NCI-H2227 (cell line): ENCODE measurements around the gene ITCH.
A peak's percentile ranks its signal among the peaks of the same experiment; 100 is the strongest.

ENCODE experiments used
- DNase-seq: peaks from one replicate; lab custom pipeline; 2025; ENCODE audit not compliant: unreplicated experiment; lab: John Stamatoyannopoulos, UW

Gene ITCH

GRCh38 chr20:34527016-34527415, 163.9 kb downstream of the ITCH start:
- DNase-seq: no peak

DNA sequence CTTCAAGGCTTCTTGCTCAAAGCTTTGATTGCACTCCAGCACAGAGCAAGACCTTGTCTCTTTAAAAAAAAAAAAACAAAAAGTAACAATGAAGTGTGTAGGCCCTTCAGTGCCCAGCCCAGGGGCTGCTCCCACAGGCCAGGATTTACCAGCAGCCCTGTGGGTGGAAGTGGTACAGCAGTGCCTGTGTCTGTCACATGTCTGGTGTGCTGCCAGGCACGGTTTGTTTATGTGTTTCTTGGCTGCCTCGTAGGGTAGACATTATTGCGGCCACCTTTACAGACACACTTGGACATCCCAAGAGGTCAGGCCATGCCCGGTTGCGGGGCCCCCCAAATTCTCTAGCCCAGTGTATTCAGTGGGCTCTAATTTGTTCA, 165.8 kb downstream of the ITCH start:
- no peak for DNase-seq

- no peak for DNase-seq
Observed at GRCh38 chr20:34529742-34530141, 166.7 kb downstream of the ITCH start.

- no peak for DNase-seq
Observed at GRCh38 chr20:34530342-34530741, 167.3 kb downstream of the ITCH start.

DNA sequence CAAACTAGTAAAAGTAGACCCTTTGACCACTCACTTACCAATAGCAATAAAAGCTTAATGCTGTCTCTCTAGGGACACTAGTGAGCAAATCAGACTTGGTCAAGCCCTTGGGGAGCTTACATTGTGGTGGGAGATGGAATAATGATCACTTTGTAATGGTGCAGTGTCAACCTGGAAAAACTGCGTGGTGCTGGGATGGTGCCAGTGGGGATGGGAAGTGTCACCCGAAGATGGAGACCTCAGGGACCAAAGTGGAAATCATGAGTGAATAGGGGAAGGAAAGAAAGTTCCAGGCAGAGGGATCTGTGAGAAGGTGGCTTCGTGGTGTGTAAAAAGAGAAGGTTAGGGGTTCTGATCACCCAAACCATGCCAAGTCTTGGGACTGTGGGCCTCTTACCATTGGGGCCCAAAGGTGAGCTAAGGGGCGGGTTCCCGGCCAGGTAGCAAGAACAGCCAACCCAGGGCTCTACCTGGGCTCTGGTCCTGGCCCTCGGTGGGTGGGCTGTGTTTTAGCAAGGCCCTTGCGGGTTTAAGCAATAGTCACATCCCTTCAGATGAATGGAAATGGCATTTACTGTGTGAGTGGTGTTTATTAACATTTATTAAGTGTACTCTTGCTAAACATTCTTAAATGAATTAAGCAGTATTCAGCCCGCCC, 168.7 kb downstream of the ITCH start:
- DNase-seq: no peak

DNA sequence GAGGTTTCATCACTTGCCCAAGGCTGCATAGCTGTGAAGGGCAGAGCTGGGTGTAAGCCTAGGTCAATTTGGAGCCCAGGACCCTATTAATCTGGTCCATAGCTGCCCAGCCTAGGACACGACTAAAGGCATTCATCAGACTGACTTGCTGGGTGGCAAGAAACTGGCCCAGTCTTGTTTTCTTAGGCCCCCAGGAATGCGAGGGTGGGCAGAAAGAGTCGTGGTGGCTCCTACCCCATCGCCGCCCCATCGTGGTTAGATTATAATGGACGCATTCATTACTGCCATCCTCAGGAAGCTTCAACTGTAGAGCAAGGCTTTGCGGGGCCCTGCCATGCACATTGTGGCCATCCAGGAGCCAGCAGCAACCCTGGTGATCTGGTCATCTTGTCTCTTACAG, 169.2 kb downstream of the ITCH start:
- no peak for DNase-seq

GRCh38 chr20:34532756-34533155, 169.7 kb downstream of the ITCH start:
- no peak for DNase-seq

- DNase-seq: no peak
Observed at GRCh38 chr20:34534391-34535165, 171.5 kb downstream of the ITCH start.

- DNase-seq: no peak
Observed at GRCh38 chr20:34535301-34535840, 172.3 kb downstream of the ITCH start.

- no peak for DNase-seq
Observed at GRCh38 chr20:34535857-34536256, 172.8 kb downstream of the ITCH start.

DNA sequence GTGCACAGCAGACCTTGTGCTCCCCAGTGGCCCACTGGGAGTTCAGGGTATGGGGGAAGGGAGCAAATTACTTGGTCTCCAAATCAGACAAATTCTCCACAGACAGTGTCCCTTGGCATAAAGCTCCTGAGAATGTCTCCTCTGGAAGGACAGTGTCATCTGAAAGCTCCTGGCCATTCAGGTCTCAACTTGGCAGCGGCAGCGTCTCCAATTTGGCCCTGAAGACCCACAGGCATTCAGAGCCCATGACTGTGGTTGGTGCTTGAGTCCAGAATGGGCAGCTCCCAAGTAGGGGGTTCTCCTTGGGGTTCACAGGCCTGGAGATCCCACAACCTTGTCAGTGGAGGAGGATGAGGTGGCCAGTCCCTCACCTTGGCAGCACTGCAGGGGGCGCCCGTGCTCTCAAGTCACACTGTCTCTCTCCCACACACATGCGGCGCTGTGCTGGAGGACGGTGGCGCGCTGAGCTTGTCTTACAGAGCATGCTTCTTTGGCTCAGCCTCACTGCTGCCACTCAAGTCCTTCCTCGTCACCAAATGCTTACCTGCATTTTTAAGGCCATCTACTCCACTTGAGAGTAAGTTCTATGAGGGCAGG, 173.8 kb downstream of the ITCH start:
- DNase-seq: peak; percentile 63

DNA sequence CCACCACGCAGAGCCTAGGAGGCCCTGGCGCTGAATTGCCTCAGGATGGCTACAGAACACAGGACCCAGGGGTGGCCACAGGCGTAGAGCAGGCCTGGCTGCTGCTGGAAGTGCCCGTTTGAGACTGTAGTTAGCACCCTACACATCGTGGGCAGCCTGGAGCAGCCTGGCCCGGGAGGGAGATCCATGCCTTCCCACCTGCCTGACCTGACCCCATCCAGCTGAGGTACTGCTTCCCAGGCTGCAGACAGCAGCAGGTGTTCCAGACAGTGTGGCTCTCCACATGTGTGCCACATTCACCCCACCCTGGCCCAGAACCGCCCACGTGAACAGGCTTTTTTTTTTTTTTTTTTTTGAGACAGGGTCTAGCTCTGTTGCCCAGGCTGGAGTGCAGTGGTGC, 174.6 kb downstream of the ITCH start:
- no peak for DNase-seq

GRCh38 chr20:34538671-34539123, 175.6 kb downstream of the ITCH start:
- peak; percentile 47 for DNase-seq

DNA sequence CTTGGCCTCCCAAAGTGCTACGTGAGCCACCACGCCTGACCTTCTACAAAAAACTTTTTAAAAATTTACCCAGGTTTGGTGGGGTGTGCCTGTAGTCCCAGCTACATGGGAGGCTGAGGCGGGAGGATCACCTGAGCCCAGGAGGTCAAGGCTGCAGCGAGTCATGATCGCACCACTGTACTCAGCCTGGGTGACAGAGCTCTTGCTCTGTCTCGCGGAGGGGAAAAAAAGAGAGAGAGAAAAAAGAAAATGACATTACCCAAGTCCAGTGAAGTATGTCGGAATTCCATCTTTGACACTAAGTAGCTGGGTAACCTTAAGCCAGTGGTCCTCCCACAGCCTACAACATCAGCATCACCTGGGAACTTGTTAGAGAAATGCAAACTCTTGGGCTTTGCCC, 176.7 kb downstream of the ITCH start:
- DNase-seq: no peak

DNA sequence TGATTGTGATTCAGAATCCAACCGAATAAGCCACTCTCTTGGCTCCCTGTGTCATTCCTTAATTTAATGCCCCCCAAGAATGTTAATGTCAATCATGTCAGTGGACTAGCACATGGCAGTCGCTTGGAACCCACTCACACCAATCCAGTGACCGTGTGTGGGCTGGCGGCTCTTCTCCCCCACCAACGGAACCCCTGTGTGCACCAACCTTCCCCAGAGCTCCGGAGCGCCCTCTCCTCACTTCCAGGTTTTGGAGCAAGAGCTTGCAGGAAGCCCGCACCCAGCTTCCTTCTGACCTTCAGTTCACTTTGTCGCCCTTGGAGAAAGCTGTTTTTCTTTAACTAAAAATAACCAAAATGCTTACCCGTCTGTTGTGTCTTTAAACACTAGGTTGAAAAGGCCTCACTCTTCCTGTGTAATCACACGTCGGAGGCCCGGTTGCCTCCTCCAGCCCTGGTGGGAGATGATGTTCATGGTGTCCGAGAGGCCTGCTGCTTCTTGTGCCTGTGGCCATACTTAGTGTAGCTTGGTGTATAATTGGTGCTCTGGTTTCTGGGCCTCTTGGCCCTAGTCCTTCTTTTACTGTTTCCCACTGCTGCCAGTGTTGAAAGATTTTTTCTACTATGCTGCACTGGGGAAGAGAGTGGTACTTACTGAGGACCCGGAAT, 177.7 kb downstream of the ITCH start:
- no peak for DNase-seq

GRCh38 chr20:34541264-34541901, 178.3 kb downstream of the ITCH start:
- no peak for DNase-seq

DNA sequence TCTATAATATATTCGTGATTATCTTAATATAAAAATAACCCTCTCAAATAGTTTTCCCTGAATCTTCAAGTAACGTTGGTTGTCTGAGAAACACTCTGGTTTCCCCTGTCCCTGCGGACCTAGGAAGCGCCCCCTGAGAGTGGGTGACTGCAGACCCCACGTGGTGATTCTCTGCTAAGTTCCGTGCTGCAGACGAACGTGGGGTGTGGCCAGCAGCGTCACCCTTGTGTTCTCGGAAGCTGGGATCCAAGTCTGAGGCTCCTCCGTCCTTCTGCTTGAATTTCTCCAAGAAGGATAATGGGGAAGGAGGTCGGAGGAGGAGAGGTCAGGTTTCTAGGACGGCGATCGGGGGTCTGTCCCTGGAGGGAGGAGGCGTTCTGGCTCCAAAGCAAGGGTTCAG, 178.8 kb downstream of the ITCH start:
- no peak for DNase-seq

DNA sequence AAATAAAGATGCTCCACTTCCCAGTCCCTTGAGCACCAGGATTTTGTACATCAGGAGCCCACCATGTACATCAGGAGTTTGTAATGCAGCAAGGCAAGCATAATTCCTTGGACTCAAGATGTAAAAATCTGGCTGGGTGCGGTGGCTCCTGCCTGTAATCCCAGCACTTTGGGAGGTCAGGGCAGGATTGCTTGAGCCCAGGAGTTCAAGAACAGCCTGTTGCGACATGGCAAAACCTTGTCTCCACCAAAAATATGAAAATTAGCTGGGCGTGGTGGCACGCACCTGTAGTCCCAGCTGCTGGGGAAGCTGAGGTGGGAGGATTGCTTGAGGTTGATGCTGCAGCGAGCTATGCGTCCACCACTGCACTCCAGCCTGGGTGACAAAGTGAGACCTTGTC, 179.4 kb downstream of the ITCH start:
- no peak for DNase-seq

DNA sequence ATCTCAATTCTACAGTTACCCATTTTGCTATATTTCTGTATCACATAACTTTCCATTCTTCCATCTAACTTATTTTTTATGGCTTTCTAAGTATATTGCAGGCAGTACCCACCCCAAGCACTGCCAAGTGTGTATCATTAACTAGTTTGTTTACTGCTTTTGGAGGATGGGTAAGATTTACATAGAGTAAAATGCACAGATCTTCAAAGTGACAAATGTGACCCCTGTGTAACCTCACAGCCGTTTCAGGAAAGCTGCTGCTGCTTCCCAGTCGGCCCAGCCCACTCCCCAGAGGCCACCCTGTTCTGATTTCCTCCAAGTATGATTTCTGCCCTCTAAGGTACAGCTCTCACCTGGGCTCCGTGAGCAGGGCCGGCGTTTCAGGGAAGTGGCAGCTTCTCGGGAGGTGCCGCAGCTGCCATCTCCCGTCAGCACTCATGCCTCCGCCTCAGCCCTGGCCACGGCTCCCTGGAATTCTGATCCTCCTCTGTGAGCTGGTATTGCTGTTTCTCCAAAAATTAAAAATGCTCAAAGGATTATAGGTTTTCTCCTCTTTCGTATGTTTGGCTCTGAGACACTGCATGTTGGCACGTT, 180.5 kb downstream of the ITCH start:
- DNase-seq: no peak

- no peak for DNase-seq
Observed at GRCh38 chr20:34544109-34544796, 181.2 kb downstream of the ITCH start.
